GM12878 (cell line): ENCODE measurements around the gene ZDHHC14. TPM values are rescaled to one million over a fixed set of nuclear protein-coding genes. Genes with fewer than 3 reads are reported as not detected.

Source experiments
- ATAC-seq: fragments of 200-7000 bp; cut with Tn5 transposase; 3 replicates; pipeline ENCODE4 v1.9.1; 2020; ENCODE audit warnings: mild to moderate bottlenecking, moderate library complexity
- BruUV-seq: library from RNA; stranded (reverse); fragments of 400-500 nt; replicated peaks from 2 replicates; lab custom pipeline; 2021; lab: Mats Ljungman, UMichigan
- CTCF ChIA-PET: fragments of 300-600 bp; sonication (Branson Sonifier 250); formaldehyde crosslinking; extraction: SDS; loops from one replicate; lab custom pipeline; 2021; ENCODE audit warnings: inconsistent platforms; lab: Yijun Ruan, JAX
- POLR2A ChIA-PET: fragments of 350-600 bp; formaldehyde crosslinking; extraction: SDS; loops from one replicate; lab custom pipeline; 2021; ENCODE audit warnings: inconsistent platforms; lab: Charles Lee
- RAD21 ChIA-PET: fragments of 300-600 bp; sonication (Branson Sonifier 250); formaldehyde crosslinking; loops from one replicate; lab custom pipeline; 2023; ENCODE audit warnings: antibody characterized with exemption; ENCODE audit not compliant: unreplicated experiment; lab: Charles Lee
- SMC1A ChIA-PET: fragments of 300-600 bp; sonication (Branson Sonifier 250); formaldehyde crosslinking; loops from one replicate; lab custom pipeline; 2023; ENCODE audit not compliant: unreplicated experiment, uncharacterized antibody; lab: Charles Lee
- DNase-seq: peaks from one replicate; pipeline ENCODE4 v3.0.0-alpha.2; 2011; ENCODE audit warnings: low read depth, low spot score
- FAIRE-seq: peaks from 3 replicates; lab custom pipeline; 2011; peaks lifted over from hg19 to GRCh38; lab: Jason Lieb, UNC
- H2AFZ ChIP-seq: 2 replicates; pipeline ENCODE4 v1.6.0; 2011; ENCODE audit warnings: low read depth, low read length, control low read depth; ENCODE audit not compliant: control insufficient read depth
- H3K27ac ChIP-seq: 2 replicates; pipeline ENCODE4 v1.5.1; 2011; ENCODE audit warnings: control low read depth; ENCODE audit not compliant: control insufficient read depth, insufficient read depth
- H3K27me3 ChIP-seq, 2 experiments: replicated peaks in 1 of 2; 2 replicates each; pipeline versions ENCODE4 v1.6.0 to v1.6.1; 2011; ENCODE audit warnings: low read length in 1 of 2; ENCODE audit not compliant: control insufficient read depth in 2 of 2, insufficient read depth in 2 of 2
- H3K36me3 ChIP-seq, 2 experiments: 2 replicates each; pipeline ENCODE4 v1.5.1; 2011; ENCODE audit warnings: low read length in 1 of 2; ENCODE audit not compliant: control insufficient read depth in 2 of 2, insufficient read depth in 2 of 2
- H3K4me1 ChIP-seq: 2 replicates; pipeline ENCODE4 v1.6.1; 2011; ENCODE audit warnings: mild to moderate bottlenecking, low read length, moderate library complexity, mixed read lengths; ENCODE audit not compliant: control insufficient read depth, insufficient read depth
- H3K4me2 ChIP-seq: 2 replicates; pipeline ENCODE4 v1.6.0; 2011; ENCODE audit warnings: control low read depth; ENCODE audit not compliant: control insufficient read depth, insufficient read depth
- H3K4me3 ChIP-seq: fragments of 200-600 bp; sonication (generic); 2 replicates; pipeline ENCODE4 v1.5.1; 2016
- H3K79me2 ChIP-seq: 2 replicates; pipeline ENCODE4 v1.6.0; 2011; ENCODE audit warnings: low read length; ENCODE audit not compliant: control insufficient read depth, insufficient read depth
- H3K9ac ChIP-seq: 2 replicates; pipeline ENCODE4 v1.8.0; 2011; ENCODE audit warnings: low read length, control low read depth, mixed read lengths; ENCODE audit not compliant: control insufficient read depth, insufficient read depth
- H3K9me3 ChIP-seq: replicated peaks from 3 replicates; pipeline ENCODE4 v1.5.1; 2011; ENCODE audit warnings: mild to moderate bottlenecking, low read length; ENCODE audit not compliant: control insufficient read depth, insufficient read depth
- H4K20me1 ChIP-seq: 2 replicates; pipeline ENCODE4 v1.6.0; 2011; ENCODE audit not compliant: control insufficient read depth, insufficient read depth
- CBX5 ChIP-seq: sonication (generic); IDR thresholded peaks from 2 replicates; pipeline ENCODE4 v1.6.1; 2016; ENCODE audit warnings: low read depth, moderate library complexity, mild to moderate bottlenecking, inconsistent platforms
- FOXK2 ChIP-seq: fragments of 450-650 bp; IDR thresholded peaks from 2 replicates; pipeline ENCODE4 v1.6.1; 2017; ENCODE audit warnings: mild to moderate bottlenecking, moderate library complexity
- GATAD2B ChIP-seq: fragments of 450-650 bp; conservative IDR thresholded peaks from 2 replicates; pipeline ENCODE4 v1.6.1; 2017; ENCODE audit warnings: low read depth, mild to moderate bottlenecking, moderate library complexity
- IRF4 ChIP-seq: IDR thresholded peaks from 2 replicates; pipeline ENCODE4 v1.6.1; 2011; ENCODE audit warnings: low read depth, low read length
- WGBS: methylation state at CpG from one replicate; pipeline ENCODE4 v1.1.6; 2016; ENCODE audit warnings: low lambda C conversion rate; ENCODE audit not compliant: insufficient replicate concordance, insufficient coverage; ENCODE audit errors: missing lambda C conversion rate; 5-methylcytosine and 5-hydroxymethylcytosine counted together
- in situ Hi-C: fragments of 300-500 bp; cut with MboI; formaldehyde crosslinking; loops from 9 replicates; pipeline ENCODE4 v1.14.3; 2018; ENCODE audit warnings: mixed read lengths
- intact Hi-C: fragments of 100-400 bp; cut with micrococcal nuclease; formaldehyde crosslinking; loops from one replicate; pipeline ENCODE4 v1.14.2; 2022; ENCODE audit not compliant: unreplicated experiment
- polyA plus RNA-seq, 11 experiments: library from polyadenylated mRNA; depleted of rRNA in 4 of 11; unstranded in 6 of 11; stranded (reverse) in 5 of 11; fragments of >200 nt; fragmentation: Nextera tagmentation in 4 of 11; fragmentation: Illumina TruSeq in 1 of 11; extraction: Ambion mirVana in 4 of 11; extraction: Trizol in 1 of 11; gene quantifications; 1 replicate in 1 of 11; 2 replicates in 10 of 11; pipeline versions ENCODE4 v1.2.1 to v1.2.3, GENCODE V29; 2011 to 2016; ENCODE audit warnings: inconsistent platforms in 2 of 11, missing spikeins in 2 of 11, low read depth in 1 of 11
- total RNA-seq, 4 experiments: library from RNA; depleted of rRNA in 3 of 4; stranded (reverse); fragments of >200 nt in 3 of 4; fragmentation: Illumina TruSeq in 1 of 4; extraction: Trizol in 1 of 4; gene quantifications; 2 replicates each; pipeline versions ENCODE4 v1.2.1 to v1.2.3, GENCODE V29; 2013 to 2021
- TF ChIP-seq, protein P1 (sequence below): fragments of 450-650 bp; IDR thresholded peaks from 2 replicates; pipeline ENCODE4 v1.6.1; 2016; ENCODE audit warnings: mild to moderate bottlenecking, moderate library complexity, borderline replicate concordance
- TF ChIP-seq, protein P2 (sequence below): fragments of 450-650 bp; IDR thresholded peaks from 2 replicates; pipeline ENCODE4 v1.6.1; 2017; ENCODE audit warnings: borderline replicate concordance
- TF ChIP-seq, protein P3 (sequence below): IDR thresholded peaks from 2 replicates; pipeline ENCODE4 v1.6.1; 2012; ENCODE audit warnings: improper control_type of control experiment, low read depth, low read length; ENCODE audit not compliant: insufficient replicate concordance
- TF ChIP-seq, protein P4 (sequence below): IDR thresholded peaks from 2 replicates; pipeline ENCODE4 v1.6.1; 2012; ENCODE audit warnings: low read length, inconsistent platforms

The ZDHHC14 gene
- total and polyA plus RNA-seq, 10 of the 15 experiments (the other 5 are each of a cell fraction or from before 2014, with no cell fraction given): 0.15 to 16.0 (median 0.76) TPM; not detected in 1

DNA sequence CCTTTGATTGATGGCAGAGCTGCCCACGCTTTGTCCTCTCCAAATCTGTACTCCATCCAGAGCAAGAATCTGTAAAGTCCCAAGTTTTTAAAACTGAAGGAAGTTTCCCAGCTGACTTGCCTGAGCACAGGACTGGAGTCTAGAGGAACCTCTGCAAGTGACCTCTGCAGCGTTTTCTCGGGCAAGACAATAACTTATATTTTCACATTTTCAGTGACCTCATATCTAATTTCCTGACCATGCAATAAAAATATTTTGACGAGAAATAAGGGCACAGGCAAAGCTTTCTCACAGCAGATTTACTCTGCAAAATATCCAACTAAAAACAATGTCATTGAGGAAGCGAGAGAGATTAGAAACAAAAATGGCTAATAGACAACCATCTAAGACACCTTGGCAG, 256.5 kb downstream of the ZDHHC14 start:
- FAIRE-seq (no peak), DNase-seq (no peak), ATAC-seq (no peak)
- Histone ChIP-seq H3K27ac (no peak overlapping the region), H4K20me1 (no peaks in the 10 kb centered on the region), H3K4me3 (no peak overlapping the region), H3K9ac (no peak overlapping the region), H3K27me3 (no peaks in the 10 kb centered on the region), H2AFZ (no peak overlapping the region), H3K79me2 (no peaks in the 10 kb centered on the region), H3K36me3 (no peaks in the 10 kb centered on the region), H3K4me2 (no peak overlapping the region), H3K4me1 (no peaks in the 10 kb centered on the region), H3K9me3 (no peaks in the 10 kb centered on the region)
- intact Hi-C loops: no loop called here
- RAD21 ChIA-PET: no interaction called here
- WGBS: 70% methylated on average over 5 of the region's 5 CpGs
- BruUV-seq: no TSS peak
- POLR2A ChIA-PET: no interaction called here
- CTCF ChIA-PET: interaction anchor here (1.8 kb wide), 1 partner anchor 29 kb away, joined by 7 read pairs; no protein-coding TSS in a partner anchor
- TF ChIP-seq, protein P1, sequence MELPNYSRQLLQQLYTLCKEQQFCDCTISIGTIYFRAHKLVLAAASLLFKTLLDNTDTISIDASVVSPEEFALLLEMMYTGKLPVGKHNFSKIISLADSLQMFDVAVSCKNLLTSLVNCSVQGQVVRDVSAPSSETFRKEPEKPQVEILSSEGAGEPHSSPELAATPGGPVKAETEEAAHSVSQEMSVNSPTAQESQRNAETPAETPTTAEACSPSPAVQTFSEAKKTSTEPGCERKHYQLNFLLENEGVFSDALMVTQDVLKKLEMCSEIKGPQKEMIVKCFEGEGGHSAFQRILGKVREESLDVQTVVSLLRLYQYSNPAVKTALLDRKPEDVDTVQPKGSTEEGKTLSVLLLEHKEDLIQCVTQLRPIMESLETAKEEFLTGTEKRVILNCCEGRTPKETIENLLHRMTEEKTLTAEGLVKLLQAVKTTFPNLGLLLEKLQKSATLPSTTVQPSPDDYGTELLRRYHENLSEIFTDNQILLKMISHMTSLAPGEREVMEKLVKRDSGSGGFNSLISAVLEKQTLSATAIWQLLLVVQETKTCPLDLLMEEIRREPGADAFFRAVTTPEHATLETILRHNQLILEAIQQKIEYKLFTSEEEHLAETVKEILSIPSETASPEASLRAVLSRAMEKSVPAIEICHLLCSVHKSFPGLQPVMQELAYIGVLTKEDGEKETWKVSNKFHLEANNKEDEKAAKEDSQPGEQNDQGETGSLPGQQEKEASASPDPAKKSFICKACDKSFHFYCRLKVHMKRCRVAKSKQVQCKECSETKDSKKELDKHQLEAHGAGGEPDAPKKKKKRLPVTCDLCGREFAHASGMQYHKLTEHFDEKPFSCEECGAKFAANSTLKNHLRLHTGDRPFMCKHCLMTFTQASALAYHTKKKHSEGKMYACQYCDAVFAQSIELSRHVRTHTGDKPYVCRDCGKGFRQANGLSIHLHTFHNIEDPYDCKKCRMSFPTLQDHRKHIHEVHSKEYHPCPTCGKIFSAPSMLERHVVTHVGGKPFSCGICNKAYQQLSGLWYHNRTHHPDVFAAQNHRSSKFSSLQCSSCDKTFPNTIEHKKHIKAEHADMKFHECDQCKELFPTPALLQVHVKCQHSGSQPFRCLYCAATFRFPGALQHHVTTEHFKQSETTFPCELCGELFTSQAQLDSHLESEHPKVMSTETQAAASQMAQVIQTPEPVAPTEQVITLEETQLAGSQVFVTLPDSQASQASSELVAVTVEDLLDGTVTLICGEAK: no peak
- TF ChIP-seq IRF4: no peak
- no peak for TF ChIP-seq CBX5
- TF ChIP-seq GATAD2B: no peak
- TF ChIP-seq, protein P2, sequence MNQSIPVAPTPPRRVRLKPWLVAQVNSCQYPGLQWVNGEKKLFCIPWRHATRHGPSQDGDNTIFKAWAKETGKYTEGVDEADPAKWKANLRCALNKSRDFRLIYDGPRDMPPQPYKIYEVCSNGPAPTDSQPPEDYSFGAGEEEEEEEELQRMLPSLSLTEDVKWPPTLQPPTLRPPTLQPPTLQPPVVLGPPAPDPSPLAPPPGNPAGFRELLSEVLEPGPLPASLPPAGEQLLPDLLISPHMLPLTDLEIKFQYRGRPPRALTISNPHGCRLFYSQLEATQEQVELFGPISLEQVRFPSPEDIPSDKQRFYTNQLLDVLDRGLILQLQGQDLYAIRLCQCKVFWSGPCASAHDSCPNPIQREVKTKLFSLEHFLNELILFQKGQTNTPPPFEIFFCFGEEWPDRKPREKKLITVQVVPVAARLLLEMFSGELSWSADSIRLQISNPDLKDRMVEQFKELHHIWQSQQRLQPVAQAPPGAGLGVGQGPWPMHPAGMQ: no peak
- TF ChIP-seq, protein P3, sequence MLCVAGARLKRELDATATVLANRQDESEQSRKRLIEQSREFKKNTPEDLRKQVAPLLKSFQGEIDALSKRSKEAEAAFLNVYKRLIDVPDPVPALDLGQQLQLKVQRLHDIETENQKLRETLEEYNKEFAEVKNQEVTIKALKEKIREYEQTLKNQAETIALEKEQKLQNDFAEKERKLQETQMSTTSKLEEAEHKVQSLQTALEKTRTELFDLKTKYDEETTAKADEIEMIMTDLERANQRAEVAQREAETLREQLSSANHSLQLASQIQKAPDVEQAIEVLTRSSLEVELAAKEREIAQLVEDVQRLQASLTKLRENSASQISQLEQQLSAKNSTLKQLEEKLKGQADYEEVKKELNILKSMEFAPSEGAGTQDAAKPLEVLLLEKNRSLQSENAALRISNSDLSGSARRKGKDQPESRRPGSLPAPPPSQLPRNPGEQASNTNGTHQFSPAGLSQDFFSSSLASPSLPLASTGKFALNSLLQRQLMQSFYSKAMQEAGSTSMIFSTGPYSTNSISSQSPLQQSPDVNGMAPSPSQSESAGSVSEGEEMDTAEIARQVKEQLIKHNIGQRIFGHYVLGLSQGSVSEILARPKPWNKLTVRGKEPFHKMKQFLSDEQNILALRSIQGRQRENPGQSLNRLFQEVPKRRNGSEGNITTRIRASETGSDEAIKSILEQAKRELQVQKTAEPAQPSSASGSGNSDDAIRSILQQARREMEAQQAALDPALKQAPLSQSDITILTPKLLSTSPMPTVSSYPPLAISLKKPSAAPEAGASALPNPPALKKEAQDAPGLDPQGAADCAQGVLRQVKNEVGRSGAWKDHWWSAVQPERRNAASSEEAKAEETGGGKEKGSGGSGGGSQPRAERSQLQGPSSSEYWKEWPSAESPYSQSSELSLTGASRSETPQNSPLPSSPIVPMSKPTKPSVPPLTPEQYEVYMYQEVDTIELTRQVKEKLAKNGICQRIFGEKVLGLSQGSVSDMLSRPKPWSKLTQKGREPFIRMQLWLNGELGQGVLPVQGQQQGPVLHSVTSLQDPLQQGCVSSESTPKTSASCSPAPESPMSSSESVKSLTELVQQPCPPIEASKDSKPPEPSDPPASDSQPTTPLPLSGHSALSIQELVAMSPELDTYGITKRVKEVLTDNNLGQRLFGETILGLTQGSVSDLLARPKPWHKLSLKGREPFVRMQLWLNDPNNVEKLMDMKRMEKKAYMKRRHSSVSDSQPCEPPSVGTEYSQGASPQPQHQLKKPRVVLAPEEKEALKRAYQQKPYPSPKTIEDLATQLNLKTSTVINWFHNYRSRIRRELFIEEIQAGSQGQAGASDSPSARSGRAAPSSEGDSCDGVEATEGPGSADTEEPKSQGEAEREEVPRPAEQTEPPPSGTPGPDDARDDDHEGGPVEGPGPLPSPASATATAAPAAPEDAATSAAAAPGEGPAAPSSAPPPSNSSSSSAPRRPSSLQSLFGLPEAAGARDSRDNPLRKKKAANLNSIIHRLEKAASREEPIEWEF: no peak
- no peak for TF ChIP-seq FOXK2
- TF ChIP-seq, protein P4, sequence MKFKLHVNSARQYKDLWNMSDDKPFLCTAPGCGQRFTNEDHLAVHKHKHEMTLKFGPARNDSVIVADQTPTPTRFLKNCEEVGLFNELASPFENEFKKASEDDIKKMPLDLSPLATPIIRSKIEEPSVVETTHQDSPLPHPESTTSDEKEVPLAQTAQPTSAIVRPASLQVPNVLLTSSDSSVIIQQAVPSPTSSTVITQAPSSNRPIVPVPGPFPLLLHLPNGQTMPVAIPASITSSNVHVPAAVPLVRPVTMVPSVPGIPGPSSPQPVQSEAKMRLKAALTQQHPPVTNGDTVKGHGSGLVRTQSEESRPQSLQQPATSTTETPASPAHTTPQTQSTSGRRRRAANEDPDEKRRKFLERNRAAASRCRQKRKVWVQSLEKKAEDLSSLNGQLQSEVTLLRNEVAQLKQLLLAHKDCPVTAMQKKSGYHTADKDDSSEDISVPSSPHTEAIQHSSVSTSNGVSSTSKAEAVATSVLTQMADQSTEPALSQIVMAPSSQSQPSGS: no peak
- in situ Hi-C loops: no loop called here
- SMC1A ChIA-PET: no interaction called here
